OCI-LY3 (cell line): Measurements from ENCODE around the gene FABP1.

ENCODE experiments used
- EZH2phosphoT487 ChIP-seq: fragments of 200-600 bp; shearing (Covaris generic); IDR thresholded peaks from 2 replicates; pipeline ENCODE4 v1.6.1; 2018; ENCODE audit warnings: antibody characterized with exemption, mixed run types, low read depth
- TF ChIP-seq, protein P1 (sequence below): fragments of 200-600, 300-600 bp; sonication (generic); IDR thresholded peaks from 2 replicates; pipeline ENCODE4 v1.5.1; 2014; ENCODE audit warnings: antibody characterized with exemption, low read length, low read depth

DNA sequence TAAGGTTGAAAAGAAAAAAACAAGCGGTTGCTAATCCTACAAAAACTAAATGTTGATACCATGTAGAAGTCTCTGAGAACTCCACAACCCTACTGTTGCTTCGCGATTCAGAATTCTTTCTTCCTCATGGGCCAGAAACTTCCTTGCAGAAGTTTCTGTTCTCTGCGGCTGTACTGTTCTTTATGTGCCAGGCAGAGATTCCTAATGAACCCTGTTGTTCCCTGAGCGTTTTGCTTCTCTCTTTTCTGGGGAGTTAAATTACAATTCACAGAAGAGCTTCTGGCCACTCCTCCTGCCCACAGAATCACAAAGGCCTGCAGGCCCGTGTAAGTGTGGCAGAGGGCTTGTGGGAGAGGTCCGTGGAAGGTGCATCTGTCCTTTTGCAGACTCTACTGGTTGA is 40.5 kb upstream of the FABP1 start:
- TF ChIP-seq, protein P1, sequence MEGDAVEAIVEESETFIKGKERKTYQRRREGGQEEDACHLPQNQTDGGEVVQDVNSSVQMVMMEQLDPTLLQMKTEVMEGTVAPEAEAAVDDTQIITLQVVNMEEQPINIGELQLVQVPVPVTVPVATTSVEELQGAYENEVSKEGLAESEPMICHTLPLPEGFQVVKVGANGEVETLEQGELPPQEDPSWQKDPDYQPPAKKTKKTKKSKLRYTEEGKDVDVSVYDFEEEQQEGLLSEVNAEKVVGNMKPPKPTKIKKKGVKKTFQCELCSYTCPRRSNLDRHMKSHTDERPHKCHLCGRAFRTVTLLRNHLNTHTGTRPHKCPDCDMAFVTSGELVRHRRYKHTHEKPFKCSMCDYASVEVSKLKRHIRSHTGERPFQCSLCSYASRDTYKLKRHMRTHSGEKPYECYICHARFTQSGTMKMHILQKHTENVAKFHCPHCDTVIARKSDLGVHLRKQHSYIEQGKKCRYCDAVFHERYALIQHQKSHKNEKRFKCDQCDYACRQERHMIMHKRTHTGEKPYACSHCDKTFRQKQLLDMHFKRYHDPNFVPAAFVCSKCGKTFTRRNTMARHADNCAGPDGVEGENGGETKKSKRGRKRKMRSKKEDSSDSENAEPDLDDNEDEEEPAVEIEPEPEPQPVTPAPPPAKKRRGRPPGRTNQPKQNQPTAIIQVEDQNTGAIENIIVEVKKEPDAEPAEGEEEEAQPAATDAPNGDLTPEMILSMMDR: no peak
- no peak for TF ChIP-seq EZH2phosphoT487
